Measurements from ENCODE around the gene FKBP8.

The FKBP8 gene

DNA sequence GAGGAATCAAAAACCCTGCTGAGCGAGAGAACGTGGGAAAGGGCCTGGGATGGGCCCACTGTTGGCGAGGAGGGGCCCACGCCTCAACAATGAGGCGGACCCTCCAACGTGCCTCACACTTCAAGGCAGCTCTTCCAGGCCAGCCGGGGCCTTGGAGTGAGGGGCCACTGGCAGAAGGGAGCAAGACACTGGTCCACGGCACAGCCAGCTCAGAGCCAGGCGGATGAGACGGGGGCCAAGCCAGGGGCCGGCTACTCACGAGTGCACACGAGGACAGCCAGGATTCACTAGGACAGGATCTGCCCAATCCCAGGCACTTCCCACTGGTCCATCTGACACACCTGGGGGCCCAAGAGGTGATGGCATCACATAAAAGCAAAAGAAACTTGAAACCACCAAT, 42.0 kb downstream of the FKBP8 start:
- no peak for DNase-seq

DNA sequence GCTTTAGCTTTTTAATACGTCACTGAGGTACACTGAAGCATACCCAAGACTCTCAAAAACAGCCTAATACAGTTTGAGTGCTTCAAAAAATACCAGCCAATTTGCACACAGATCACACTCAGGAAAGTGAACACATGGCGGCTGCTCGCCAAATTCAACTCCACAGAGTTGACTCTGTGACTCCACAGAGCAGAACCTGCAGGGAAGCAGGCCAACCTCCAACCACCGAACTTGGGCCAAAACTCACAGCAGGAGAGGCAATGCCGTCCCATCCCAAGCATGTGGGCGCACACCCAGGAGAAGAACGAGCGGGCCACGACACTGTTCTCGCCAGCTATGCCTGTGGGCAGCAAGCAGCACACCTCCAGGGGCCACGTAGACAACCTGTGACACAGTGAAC, 42.6 kb downstream of the FKBP8 start:
- no peak for DNase-seq

DNA sequence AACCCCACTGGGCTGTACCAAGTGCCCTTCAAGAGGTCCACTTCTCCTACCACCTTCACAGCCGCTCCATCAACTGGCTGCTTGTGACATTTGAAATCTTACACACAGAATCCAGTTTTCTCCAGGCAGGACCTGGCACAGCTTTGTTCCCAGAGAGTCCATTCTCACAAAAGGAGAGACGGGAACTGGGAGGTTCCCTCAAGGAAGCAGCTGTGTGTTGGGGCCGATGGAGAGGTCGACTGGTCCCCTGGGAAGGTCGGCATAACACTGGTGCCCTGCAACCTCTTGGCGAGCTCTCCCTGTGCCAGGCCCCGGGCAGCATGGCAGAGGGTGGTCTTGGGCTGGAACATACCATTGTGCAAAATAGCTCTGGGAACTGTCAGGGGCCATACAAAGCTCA, 43.0 kb downstream of the FKBP8 start:
- DNase-seq, result no peak

DNA sequence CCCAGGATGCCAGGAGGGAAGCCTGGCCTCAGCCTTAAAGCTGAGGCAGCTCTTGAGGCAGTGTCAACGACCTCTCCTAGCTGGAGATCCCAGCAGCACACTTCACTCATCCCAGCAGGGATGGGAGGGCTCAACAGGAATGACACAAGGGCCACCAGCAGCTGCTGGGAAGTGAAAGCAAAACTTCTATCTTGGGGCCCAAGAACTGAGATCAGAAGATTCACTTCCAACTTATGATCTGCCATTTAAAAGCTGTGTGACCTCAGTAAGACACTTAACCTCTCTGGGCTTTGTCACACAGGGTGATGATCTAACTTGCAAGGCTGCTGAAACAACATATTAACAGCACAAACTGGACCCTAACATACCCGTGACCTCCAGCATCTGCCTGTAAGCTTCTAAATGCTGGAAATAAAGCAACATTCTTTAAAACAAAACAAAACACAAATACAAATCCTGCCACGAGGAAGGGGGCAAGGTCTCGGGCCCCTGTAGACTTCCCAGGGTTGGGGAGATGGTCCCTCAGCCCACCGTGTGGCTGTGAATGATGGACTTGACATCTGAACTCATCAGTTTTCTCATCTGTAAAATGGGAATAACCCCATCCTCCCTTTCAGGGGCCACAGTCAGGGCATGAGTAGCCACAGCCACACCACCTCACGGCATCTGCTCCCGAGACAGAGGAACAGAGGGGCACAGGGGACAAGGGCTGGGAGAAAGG, 44.2 kb downstream of the FKBP8 start:
- no peak for DNase-seq

DNA sequence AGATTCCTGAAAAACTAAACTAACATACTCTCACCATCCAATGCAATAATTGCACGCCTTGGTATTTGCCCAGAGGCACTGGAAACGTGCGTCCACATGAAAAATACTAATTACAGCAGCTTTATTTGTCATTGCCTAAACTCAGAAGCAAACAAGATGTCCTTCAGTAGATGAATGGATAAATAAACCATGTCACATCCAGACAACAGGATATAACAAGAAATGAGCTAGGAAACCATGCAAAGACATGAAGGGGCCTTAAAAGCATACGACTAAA, 46.5 kb downstream of the FKBP8 start:
- no peak for DNase-seq

DNA sequence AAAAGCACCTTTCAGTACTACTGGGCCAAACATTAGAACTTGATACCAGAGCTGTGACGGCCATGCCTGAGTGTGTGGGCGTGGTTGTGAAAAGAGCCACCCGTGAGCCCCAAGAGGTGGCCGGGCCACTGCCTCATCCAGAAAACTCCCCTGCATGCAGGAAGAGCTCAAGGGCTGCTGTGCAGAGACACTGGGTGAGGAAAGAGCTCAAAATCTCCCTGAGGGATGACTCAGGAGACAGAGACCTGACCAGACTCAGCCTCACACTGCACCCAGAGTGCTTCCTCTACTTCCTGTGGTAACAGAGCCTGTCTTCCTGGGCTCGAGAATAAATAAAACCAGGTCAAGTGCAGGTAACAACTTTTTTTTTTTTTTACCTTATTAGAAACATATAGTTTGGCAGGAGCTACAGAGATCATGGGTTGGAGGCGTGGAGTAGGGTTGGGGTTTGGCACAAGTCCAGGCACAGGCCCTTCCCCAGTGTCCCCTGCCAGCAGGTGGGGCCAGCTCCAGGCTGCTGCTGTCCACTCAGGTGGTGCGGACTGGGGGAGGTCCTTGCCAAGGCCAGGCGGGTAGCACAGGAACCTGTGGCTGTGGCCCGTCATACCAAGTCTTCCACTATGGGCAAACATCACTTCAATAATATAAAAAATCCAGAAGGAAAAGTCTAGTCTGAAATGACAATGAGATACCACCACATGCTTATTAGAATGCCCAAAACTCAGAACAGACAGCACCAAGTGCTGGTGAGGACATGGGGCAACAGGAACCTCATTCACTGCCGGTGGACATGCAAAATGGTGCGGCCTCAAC, 47.0 kb downstream of the FKBP8 start:
- peak; percentile 70 for DNase-seq

DNA sequence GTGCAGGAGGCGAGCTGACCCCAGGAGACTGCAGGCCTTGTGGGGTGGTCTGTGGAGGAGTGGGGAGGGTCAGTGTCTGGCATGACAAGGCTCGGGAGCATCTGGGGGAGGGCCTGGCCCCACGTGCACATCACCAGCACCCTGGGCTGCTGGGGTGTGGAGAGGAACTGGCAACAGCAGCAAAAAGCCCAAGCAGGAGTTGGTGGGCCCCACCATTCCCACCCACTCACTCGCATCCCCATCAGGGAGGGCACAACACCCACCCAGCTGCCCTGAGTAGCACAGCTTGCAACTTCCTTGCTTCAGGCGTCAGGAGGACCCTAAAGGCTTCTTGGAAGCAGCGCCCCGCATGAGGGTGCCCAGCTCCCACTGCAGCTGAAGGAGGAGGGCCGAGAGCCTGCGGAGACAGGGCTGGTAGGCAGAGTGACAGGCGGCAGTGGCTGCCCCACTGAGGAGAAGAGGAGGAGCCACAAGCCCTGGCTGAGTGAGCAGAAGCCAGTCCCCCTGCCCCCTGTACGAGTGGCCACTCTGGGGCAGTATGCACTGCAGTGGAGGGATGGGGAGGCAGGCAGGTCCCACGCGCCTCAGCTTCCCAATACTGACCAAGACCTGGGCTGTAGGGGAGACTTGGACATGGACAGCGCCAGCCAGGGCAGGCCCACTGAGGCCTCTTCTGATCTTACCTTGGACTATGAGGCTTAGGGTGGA, 48.0 kb downstream of the FKBP8 start:
- no peak for DNase-seq

DNA sequence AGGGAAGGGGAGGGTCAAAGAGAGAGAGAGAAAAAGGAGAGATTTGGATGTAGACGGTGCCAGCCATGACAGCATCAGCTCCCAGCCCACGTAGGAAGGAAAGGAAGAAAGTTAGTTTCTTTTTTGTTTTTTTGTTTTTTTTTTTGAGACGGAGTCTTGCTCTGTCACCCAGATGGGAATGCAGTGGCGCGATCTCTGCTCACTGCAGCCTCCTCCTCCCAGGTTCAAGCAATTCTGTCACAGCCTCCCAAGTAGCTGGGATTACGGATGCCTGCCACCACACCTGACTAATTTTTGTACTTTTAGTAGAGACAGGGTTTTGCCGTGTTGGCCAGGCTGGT, 49.1 kb downstream of the FKBP8 start:
- DNase-seq, result peak; percentile 19

DNA sequence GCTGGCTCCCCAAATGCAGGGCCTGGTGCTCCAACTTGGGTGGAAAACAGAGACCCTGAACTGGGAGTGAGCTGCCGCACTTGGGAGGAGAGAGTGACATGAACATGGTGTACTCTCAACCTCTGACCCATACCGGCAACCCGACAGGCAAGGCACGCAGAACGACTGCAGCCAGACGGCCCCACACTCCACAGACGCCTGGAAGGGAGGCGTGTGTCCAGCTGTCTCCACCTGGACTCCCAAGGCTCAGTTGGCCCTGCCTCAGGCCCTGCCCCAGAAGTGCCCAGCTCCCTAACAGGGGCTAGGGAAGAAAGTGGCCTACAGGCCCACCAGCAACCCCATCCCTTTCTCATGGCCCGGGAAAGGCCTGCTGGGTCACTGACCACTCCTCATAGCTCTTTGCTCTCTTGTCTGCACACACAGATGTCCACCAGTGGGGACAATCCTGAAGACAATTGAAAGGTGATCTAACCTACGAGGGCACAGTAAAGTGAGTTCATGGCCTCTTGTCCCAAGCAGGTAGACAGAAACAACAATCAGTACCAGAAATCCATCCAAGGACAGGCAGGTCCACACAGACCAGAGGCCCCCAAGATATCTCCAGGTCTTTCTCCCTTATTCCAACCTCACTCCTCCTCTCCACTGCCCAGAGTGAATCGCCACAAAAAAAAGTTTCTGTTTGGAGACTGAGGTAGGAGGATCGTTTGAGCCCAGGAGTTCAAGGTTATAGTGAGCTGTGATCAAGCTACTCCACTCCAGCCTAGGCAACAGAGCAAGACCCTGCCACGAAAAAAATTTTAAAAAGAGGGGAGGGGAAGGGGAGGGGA, 49.7 kb downstream of the FKBP8 start:
- DNase-seq, result no peak

DNA sequence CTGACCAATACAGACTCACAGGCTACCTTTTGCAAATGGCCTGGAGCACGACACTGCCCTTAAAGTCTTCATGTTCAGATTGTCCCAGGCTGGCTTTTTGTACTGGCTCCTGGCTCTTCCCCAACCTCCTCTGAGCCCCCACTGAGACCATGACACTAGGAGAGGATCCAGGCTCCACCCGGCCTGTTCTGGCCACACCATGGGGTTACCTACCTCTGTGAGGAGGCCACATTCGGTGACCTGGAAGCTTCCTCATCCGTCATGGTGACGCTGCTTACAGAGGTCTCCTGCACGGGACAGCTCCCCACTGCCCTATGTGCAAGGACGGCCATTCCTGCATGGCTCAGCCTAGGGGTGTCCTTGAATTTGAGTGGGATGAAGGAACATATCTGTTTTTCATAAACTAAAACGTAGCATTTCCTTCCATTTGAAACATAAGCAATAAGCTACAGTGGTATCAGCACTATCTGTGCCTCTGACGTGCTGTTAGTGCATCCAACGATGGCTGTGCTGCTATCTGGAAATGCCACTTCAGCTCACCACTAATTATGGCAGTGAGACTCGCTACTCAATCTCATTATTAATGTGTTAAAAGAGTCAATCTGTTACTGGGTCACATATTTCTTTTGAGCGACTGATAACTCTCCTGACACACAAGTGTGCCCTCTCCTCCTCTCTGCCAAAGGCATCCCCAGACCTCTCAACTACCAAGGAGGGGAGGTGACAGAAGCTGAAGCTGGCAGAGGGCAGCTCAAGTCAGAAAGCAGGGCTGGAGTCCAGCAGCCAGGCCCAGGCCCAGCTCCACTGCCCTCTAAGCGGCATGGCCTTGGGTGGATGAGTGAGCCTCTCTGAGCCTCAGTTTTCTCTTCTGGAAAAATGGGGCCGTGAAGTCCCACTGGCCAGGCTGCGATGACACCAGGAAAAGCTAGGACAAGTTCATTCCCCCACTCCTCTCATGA, 51.1 kb downstream of the FKBP8 start:
- no peak for DNase-seq

DNA sequence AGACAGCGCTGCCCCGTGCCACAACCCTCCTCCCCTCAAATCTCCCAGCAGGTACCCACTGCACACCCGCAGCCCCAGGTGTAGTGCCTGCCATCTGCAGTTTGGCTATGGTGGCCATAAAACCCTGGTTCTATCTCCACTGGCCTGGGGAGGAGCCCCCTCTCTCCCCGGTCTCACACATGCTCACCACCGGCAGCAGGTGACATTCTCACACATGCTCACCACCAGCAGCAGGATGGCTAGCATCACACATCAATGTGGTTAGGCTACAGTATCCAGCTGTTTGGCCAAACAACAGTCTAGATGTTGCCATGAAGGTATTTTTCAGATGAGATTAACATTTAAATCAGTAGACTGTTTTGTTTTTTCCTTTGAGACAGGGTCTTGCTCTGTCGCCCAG, 52.6 kb downstream of the FKBP8 start:
- no peak for DNase-seq

DNA sequence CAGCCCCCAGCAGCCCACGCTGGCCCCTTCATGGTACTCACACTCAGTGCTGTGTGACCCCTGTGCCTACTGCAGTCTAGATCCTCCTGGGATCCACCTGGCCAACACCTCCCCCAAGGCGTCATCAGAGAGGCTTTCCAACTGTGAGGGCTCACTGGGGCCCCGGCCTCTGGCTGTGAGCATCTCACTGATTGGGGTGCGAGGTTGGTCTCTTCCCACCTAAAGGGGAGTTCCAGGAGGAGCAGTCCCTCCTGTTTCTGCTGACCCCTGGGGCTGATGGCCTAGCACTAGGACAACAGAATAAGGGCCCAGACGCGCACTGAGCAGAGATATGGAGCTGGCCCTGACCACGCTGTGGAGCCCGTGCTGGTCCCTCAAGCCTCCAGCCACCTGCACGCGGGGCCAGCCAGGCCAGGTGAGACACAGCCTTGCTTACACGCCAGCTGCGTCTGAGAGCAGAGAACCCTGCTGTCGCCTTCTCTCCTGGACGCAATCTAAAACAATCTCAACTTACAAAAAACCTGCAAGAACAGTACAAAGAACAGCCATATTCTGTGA, 53.7 kb downstream of the FKBP8 start:
- no peak for DNase-seq

DNA sequence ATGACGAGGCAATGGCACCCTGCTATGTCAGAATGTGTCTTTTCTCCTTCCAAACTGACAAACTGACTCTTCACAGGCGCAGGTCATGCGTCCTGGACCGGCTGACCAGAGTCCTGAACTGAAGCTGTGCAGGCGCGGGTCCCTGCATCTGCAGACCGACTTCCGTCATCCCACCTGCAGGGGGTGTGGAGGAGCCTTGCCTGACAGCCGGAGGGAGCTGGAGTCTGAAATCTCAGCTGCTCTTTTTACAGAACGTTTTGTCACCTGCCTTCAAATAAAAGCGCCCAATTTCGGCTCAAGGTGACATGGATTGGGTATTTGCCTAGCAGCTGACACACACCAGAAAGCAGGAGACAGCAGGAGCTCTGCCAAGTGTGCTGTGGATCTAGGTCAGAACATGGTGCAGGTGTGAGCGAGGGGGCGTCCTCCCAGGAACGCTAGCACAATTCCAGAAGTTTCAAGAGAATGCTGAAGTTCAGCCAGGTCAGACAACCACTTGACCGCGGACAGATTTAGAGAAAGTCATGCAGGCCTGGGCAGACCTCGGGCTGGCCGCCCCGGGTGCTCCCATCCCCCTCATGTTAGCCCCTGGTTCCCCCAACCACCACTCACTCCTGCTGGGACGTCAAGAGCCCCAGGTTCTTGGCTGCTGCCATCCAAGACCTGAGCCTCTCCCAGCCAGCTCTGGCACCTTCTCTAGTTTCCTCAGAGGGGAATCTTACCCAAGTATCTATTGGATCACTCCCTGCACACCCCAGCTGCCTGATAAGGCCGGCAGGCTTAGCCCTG, 54.3 kb downstream of the FKBP8 start:
- no peak for DNase-seq

DNA sequence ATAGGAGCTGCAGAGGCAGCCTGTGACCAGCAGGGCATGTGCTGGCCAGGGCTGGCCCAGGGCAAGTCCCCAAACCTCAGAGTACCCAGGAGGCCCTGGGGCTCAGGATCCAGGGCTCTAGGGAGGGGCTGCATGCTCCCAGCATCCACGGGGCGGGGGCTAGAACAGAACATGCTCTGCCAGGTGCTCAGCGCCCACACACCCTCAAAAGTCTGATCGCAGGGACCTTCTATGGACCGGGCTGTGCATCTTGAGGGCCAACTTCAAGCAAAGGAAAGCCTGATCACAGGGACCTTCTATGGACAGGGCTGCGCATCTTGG, 55.0 kb downstream of the FKBP8 start:
- DNase-seq, result no peak

DNA sequence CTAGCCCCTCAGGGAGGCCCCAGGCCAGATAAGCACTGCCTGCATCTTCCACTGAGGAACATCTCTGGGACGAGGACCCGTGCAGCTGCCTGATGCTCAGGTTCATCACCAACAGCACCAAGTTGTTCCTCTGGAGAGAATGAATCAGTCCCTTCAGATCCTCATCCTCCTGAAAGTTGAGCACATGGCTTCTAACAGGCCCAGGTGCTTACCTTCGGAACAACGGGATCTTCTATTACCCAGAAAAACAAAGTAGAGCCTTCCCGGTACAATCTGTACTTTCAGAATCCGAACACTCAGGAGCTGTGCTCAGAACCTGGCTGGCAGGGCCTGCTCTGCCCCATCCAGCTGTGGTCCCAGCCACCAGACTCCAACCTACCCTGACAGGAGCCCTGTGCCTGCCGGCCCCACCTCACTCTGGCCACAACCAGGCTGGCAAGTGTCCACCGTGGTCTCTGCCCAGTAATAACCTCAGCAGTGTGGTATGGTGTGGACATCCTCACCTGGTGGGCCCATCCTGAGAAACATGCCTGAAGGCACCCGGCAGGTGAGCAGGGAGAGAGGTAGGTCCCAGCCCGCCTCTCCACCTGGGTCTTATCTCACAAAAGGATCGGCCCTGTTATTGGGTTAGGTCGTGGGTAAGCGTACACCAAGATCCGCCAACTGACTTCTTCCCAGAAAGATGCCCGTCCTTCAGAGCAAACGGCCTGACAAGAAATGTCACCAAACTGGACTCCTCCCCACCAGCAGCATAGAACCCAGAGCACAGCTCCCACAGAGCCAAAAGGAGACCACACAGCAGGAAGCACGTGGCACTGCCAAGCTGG, 55.6 kb downstream of the FKBP8 start:
- DNase-seq, result no peak

DNA sequence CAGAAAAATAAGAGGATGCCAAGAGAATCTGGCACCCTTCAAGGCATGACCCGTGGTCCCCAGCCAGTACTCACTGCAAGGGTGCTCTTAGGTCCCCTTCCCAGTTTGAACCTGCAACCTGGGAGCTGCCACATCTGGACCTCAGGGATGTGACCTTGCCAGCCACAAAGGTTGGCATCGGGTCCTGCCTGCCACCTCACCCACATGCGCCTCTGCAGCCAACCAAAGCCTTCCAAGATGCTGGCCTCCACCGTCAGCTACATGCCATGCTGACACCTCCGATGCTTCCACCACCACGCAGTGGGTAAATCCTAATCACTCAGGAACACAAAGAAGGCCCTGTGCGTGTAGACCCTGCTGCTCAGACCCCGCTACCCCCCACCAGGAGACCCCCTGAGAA, 56.6 kb downstream of the FKBP8 start:
- DNase-seq, result no peak

DNA sequence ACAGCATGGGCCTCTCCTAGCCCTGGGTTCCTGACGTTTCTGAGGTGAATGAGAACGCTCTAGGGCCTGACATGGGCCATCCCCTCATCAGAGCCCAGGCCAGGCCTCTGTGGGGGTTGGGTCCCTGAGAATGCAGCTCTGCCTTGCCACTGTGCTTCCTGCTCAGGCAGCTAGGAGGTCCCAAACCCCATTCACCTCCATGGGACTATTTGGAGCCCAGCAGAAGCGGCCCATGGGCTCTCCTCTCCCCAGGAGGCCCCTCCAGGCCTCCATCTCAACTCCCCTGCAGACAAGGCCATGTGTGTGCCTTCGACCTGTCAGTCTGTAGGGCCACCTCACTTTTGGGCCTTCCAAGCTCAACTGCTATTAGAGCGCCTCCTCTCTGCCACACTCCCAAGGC, 58.4 kb downstream of the FKBP8 start:
- no peak for DNase-seq

DNA sequence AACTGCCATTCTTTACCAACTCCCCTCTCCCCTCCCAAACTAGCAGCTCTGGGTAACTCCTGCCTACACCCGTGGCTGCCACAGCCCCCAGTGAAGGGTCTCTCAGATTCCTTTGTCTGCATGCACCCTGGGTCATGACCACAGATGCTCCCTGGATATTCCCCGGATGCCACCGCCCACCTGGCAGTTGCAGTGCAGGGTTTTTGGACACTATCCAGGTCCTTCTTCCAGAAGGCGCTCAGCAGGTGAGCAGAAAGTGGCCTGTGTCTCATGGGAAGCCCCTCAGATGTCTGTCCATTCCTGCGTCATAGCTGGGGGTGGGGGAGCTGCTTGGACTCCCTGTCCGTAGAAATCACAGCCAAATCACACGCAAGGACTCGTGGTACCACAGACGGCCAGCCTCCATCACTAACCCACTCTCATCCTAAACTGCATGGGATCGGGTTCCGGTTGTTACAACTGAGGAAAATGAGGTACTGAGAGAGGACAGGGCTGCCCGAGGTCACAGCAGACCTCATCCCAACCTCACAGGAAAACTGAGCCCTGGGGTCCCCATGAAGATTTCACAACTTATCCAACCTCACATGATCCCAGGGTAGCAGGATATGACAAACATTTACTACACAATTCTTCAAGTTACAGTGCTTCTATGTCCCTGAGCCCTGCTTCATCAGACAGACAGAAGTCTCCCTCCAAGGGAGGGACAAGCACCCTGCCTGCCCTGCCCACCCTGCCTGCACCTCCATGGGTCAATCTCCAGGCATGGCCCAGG, 60.1 kb downstream of the FKBP8 start:
- no peak for DNase-seq
